ENCODE data around the gene GPX4.

The GPX4 gene

DNA sequence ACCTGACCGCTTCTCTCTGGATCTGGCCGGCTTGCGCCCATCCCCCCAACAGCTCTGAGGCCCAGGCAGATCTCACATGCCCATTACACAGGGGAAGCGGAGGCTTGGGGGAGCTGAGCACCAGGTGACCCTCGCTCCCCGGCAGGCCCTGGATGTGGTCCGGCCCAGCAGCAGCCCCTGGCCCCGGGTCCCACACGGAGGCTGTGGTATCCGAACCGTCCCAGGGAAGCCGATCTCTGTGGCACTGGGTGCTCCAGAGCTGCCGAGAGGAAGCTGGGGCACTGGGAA, 42.6 kb downstream of the GPX4 start:
- no peak overlapping the region for H2AFZ ChIP-seq (ENCODE audit: low read length)
- no peak overlapping the region for H3K9ac ChIP-seq (ENCODE audit: low read depth, low read length, poor library complexity, severe bottlenecking)
- no peaks in the 10 kb centered on the region for H3K4me1 ChIP-seq (ENCODE audit: insufficient read depth, low read length, poor library complexity, severe bottlenecking)
- peaks cover 3% of the 10 kb centered on the region; the same call in 1 of the 2 replicates for H3K36me3 ChIP-seq (ENCODE audit: insufficient read depth, low read length)
- no peaks in the 10 kb centered on the region for H3K9me3 ChIP-seq (ENCODE audit: insufficient read depth, low read depth, low read length)
- no peaks in the 10 kb centered on the region for H3K79me2 ChIP-seq (ENCODE audit: insufficient read depth, low read length)
- H3K4me3 ChIP-seq (ENCODE audit: low read length, poor library complexity, severe bottlenecking) = no peak overlapping the region
- no peak for TF ChIP-seq EZH2phosphoT487 (IDR thresholded peaks at IDR 0.05; ENCODE audit: borderline replicate concordance)
- TF ChIP-seq, protein P1, sequence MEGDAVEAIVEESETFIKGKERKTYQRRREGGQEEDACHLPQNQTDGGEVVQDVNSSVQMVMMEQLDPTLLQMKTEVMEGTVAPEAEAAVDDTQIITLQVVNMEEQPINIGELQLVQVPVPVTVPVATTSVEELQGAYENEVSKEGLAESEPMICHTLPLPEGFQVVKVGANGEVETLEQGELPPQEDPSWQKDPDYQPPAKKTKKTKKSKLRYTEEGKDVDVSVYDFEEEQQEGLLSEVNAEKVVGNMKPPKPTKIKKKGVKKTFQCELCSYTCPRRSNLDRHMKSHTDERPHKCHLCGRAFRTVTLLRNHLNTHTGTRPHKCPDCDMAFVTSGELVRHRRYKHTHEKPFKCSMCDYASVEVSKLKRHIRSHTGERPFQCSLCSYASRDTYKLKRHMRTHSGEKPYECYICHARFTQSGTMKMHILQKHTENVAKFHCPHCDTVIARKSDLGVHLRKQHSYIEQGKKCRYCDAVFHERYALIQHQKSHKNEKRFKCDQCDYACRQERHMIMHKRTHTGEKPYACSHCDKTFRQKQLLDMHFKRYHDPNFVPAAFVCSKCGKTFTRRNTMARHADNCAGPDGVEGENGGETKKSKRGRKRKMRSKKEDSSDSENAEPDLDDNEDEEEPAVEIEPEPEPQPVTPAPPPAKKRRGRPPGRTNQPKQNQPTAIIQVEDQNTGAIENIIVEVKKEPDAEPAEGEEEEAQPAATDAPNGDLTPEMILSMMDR (conservative IDR thresholded peaks at IDR 0.05; ENCODE audit: low read length) = no peak
- H4K20me1 ChIP-seq (ENCODE audit: insufficient read depth, low read length, poor library complexity, severe bottlenecking) = no peaks in the 10 kb centered on the region
- no peaks in the 10 kb centered on the region for H3K27me3 ChIP-seq (ENCODE audit: insufficient read depth, low read length, poor library complexity, severe bottlenecking)
- no peaks in the 10 kb centered on the region for H3F3A ChIP-seq (ENCODE audit: low read depth)
- H3K9me2 ChIP-seq (replicated peaks; ENCODE audit: low read depth, low read length) = no peaks in the 10 kb centered on the region
- no peak overlapping the region for H3K4me2 ChIP-seq (ENCODE audit: low read depth, low read length, poor library complexity, severe bottlenecking)

DNA sequence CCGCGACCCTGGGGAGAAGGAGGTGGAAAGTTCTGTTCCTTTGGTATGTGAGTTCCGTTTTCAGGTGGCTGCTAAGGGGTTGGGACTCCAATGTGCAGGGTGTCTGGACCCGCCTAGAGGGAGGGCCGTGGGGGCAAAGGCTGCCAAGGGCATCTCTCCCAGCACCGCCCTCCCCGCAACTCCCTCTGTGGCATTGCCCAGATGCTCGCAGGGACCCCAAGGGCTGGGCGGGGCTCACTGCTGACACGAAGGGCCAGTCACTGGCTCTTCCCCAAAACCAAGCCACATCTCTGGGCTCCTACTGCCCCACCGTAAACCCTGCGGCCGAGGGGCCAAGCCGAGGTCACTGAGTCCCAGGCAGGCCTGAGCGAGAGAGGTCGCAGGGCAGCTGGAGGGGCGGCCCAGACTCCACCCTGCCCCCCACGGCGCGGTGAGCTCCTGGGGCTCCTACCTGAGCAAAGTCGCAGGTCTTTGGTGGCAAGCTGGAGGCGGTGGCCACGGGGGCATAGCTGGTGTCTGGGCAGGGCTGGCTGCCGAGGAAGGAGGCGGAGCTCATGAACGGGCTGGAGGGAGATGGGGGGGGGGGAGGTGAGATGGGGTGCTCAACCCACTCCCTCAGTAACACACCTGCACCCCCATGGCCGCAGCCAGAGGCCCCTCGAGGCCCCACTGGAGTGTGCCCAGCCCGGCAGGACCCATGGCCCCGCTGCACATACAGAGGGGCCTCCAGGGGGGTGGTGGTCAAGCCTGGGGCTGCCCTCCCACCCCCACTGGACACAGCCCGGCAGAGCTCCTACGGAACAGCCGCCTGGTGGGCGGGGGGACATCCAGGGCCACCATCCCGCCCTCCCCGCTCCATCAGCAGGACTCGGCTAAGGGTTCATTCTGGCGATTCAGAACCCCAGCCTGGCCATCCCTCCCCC, 43.3 kb downstream of the GPX4 start:
- peaks cover 9% of the 10 kb centered on the region; the same call in 1 of the 2 replicates for H3K36me3 ChIP-seq (ENCODE audit: insufficient read depth, low read length)
- no peaks in the 10 kb centered on the region for H3K9me3 ChIP-seq (ENCODE audit: insufficient read depth, low read depth, low read length)
- H3K79me2 ChIP-seq (ENCODE audit: insufficient read depth, low read length) = no peaks in the 10 kb centered on the region
- H3F3A ChIP-seq (ENCODE audit: low read depth) = no peaks in the 10 kb centered on the region
- TF ChIP-seq, protein P1 (conservative IDR thresholded peaks at IDR 0.05; ENCODE audit: low read length) = no peak
- TF ChIP-seq EZH2phosphoT487 (IDR thresholded peaks at IDR 0.05; ENCODE audit: borderline replicate concordance) = no peak
- H2AFZ ChIP-seq (ENCODE audit: low read length) = no peak overlapping the region
- H3K4me3 ChIP-seq (ENCODE audit: low read length, poor library complexity, severe bottlenecking) = no peak overlapping the region
- no peaks in the 10 kb centered on the region for H4K20me1 ChIP-seq (ENCODE audit: insufficient read depth, low read length, poor library complexity, severe bottlenecking)
- no peaks in the 10 kb centered on the region for H3K27me3 ChIP-seq (ENCODE audit: insufficient read depth, low read length, poor library complexity, severe bottlenecking)
- no peaks in the 10 kb centered on the region for H3K9me2 ChIP-seq (replicated peaks; ENCODE audit: low read depth, low read length)
- H3K4me1 ChIP-seq (ENCODE audit: insufficient read depth, low read length, poor library complexity, severe bottlenecking) = no peaks in the 10 kb centered on the region
- no peak overlapping the region for H3K9ac ChIP-seq (ENCODE audit: low read depth, low read length, poor library complexity, severe bottlenecking)
- no peak overlapping the region for H3K4me2 ChIP-seq (ENCODE audit: low read depth, low read length, poor library complexity, severe bottlenecking)

- Histone ChIP-seq H3K9me3 (ENCODE audit: insufficient read depth, low read depth, low read length) (no peaks in the 10 kb centered on the region), H3F3A (ENCODE audit: low read depth) (no peaks in the 10 kb centered on the region), H3K79me2 (ENCODE audit: insufficient read depth, low read length) (no peaks in the 10 kb centered on the region), H3K9me2 (replicated peaks; ENCODE audit: low read depth, low read length) (no peaks in the 10 kb centered on the region), H3K36me3 (ENCODE audit: insufficient read depth, low read length) (peaks cover 15% of the 10 kb centered on the region; the same call in 1 of the 2 replicates), H4K20me1 (ENCODE audit: insufficient read depth, low read length, poor library complexity, severe bottlenecking) (no peaks in the 10 kb centered on the region), H3K4me3 (ENCODE audit: low read length, poor library complexity, severe bottlenecking) (no peak overlapping the region), H3K27me3 (ENCODE audit: insufficient read depth, low read length, poor library complexity, severe bottlenecking) (no peaks in the 10 kb centered on the region), H3K4me1 (ENCODE audit: insufficient read depth, low read length, poor library complexity, severe bottlenecking) (no peaks in the 10 kb centered on the region), H3K9ac (ENCODE audit: low read depth, low read length, poor library complexity, severe bottlenecking) (no peak overlapping the region), H2AFZ (ENCODE audit: low read length) (no peak overlapping the region), H3K4me2 (ENCODE audit: low read depth, low read length, poor library complexity, severe bottlenecking) (no peak overlapping the region)
- no peak for TF ChIP-seq EZH2phosphoT487 (IDR thresholded peaks at IDR 0.05; ENCODE audit: borderline replicate concordance)
- TF ChIP-seq, protein P1 (conservative IDR thresholded peaks at IDR 0.05; ENCODE audit: low read length) = no peak
These were observed 44.2 kb downstream of the GPX4 start for GRCh38 chr19:1147934-1148549.
